ENCODE data around the gene GRIK4. TPM values are rescaled to one million over a fixed set of nuclear protein-coding genes. Genes with fewer than 3 reads are reported as not detected.

Gene GRIK4
- total and polyA plus RNA-seq, 9 of the 15 experiments (the other 6 are each of a cell fraction or from before 2014, with no cell fraction given) = not detected

GRCh38 chr11:121023848-121024751 lies 512.6 kb downstream of the GRIK4 start, which contains the start of gene TBCEL (continued):
- peak; percentile 73 for TF ChIP-seq REST (IDR thresholded peaks at IDR 0.05; ENCODE audit: borderline replicate concordance)
- no peak for TF ChIP-seq REST (CRISPR knock-in tag; IDR thresholded peaks at IDR 0.05; ENCODE audit: low read depth)
- TF ChIP-seq ETV5 (CRISPR knock-in tag; IDR thresholded peaks at IDR 0.05; ENCODE audit: low read depth) = peak; percentile 67
- TF ChIP-seq DIDO1 (tag; IDR thresholded peaks at IDR 0.05; ENCODE audit: low read depth) = peak; percentile 84; the same call in 1 of the 2 replicates
- TF ChIP-seq LEF1 (IDR thresholded peaks at IDR 0.05) = peak; percentile 55; the same call in 1 of the 2 replicates
- TF ChIP-seq XRCC5 (IDR thresholded peaks at IDR 0.05; ENCODE audit: low read depth, low read length) = no peak
- peak; percentile 22; the same call in 1 of the 2 replicates for TF ChIP-seq NCOR1 (IDR thresholded peaks at IDR 0.05)
- peak; percentile 84 for TF ChIP-seq USF1 (CRISPR knock-in tag; IDR thresholded peaks at IDR 0.05)
- TF ChIP-seq GATA2 (CRISPR knock-in tag; IDR thresholded peaks at IDR 0.05) = no peak
- TF ChIP-seq RBFOX2 (IDR thresholded peaks at IDR 0.05; ENCODE audit: low read depth, low read length) = peak; percentile 81
- peak; percentile 38 for TF ChIP-seq E2F8 (IDR thresholded peaks at IDR 0.05; ENCODE audit: low read depth, partially characterized antibody)

Measured in K562 (cell line).